OCI-LY3 (cell line): ENCODE measurements around the gene GNG10.
A peak's percentile ranks its signal among the peaks of the same experiment; 100 is the strongest.

Source experiments
- H2AFZ ChIP-seq: fragments of 200-600, 300-600 bp; shearing (Covaris generic); 2 replicates; pipeline ENCODE4 v1.6.0; 2014; ENCODE audit warnings: antibody characterized with exemption, low read depth, low read length
- H3K27ac ChIP-seq: fragments of 200-600, 300-600 bp; sonication (generic); 2 replicates; pipeline ENCODE4 v1.5.1; 2014; ENCODE audit warnings: mild to moderate bottlenecking, low read length, moderate library complexity, mixed read lengths
- H3K27me3 ChIP-seq: fragments of 200-600, 300-600 bp; sonication (generic); 2 replicates; pipeline ENCODE4 v1.6.1; 2014; ENCODE audit warnings: low read depth, low read length, mixed read lengths
- H3K36me3 ChIP-seq: fragments of 200-600, 300-600 bp; sonication (generic); replicated peaks from 2 replicates; pipeline ENCODE3; 2014; ENCODE audit warnings: low read depth, low read length, mixed read lengths
- H3K4me1 ChIP-seq: fragments of 300-600, 200-600 bp; sonication (generic); 2 replicates; pipeline ENCODE4 v1.6.1; 2014; ENCODE audit warnings: low read length, mixed read lengths
- H3K4me2 ChIP-seq: fragments of 200-600, 300-600 bp; sonication (generic); 2 replicates; pipeline ENCODE4 v1.6.1; 2014; ENCODE audit warnings: low read length, mixed read lengths
- H3K4me3 ChIP-seq: fragments of 300-600, 200-600 bp; sonication (generic); 2 replicates; pipeline ENCODE4 v1.5.1; 2014; ENCODE audit warnings: antibody characterized with exemption, mild to moderate bottlenecking, low read length, moderate library complexity
- H3K79me2 ChIP-seq: fragments of 300-600, 200-600 bp; shearing (Covaris generic); 2 replicates; pipeline ENCODE4 v1.6.1; 2014; ENCODE audit warnings: mild to moderate bottlenecking, low read length, mixed read lengths
- H3K9ac ChIP-seq: fragments of 300-600, 200-600 bp; shearing (Covaris generic); 2 replicates; pipeline ENCODE4 v1.6.0; 2014; ENCODE audit warnings: mild to moderate bottlenecking, low read length, moderate library complexity
- H3K9me3 ChIP-seq: fragments of 200-600, 300-600 bp; shearing (Covaris generic); 2 replicates; pipeline ENCODE4 v1.6.1; 2014; ENCODE audit warnings: low read length, mixed read lengths; ENCODE audit not compliant: insufficient read depth
- H4K20me1 ChIP-seq: fragments of 200-600, 300-600 bp; sonication (generic); 2 replicates; pipeline ENCODE4 v1.6.1; 2016; ENCODE audit warnings: low read length, mixed read lengths; ENCODE audit not compliant: insufficient read depth
- CTCF ChIP-seq: fragments of 200-600, 300-600 bp; sonication (generic); IDR thresholded peaks from 2 replicates; pipeline ENCODE4 v1.5.1; 2014; ENCODE audit warnings: antibody characterized with exemption, low read length, low read depth
- EZH2phosphoT487 ChIP-seq: fragments of 200-600 bp; shearing (Covaris generic); IDR thresholded peaks from 2 replicates; pipeline ENCODE4 v1.6.1; 2018; ENCODE audit warnings: antibody characterized with exemption, mixed run types, low read depth

GNG10 gene

GRCh38 chr9:111683392-111683791, 22.0 kb downstream of the GNG10 start:
- Histone ChIP-seq H3K4me3 (no peak overlapping the region), H4K20me1 (no peaks in the 10 kb centered on the region), H3K36me3 (peaks cover 2% of the 10 kb centered on the region), H3K4me2 (no peak overlapping the region), H3K79me2 (no peaks in the 10 kb centered on the region), H3K27ac (no peak overlapping the region), H3K4me1 (no peaks in the 10 kb centered on the region), H3K9me3 (no peaks in the 10 kb centered on the region), H3K27me3 (no peaks in the 10 kb centered on the region), H3K9ac (no peak overlapping the region), H2AFZ (no peak overlapping the region)
- TF ChIP-seq CTCF (no peak), EZH2phosphoT487 (no peak)

DNA sequence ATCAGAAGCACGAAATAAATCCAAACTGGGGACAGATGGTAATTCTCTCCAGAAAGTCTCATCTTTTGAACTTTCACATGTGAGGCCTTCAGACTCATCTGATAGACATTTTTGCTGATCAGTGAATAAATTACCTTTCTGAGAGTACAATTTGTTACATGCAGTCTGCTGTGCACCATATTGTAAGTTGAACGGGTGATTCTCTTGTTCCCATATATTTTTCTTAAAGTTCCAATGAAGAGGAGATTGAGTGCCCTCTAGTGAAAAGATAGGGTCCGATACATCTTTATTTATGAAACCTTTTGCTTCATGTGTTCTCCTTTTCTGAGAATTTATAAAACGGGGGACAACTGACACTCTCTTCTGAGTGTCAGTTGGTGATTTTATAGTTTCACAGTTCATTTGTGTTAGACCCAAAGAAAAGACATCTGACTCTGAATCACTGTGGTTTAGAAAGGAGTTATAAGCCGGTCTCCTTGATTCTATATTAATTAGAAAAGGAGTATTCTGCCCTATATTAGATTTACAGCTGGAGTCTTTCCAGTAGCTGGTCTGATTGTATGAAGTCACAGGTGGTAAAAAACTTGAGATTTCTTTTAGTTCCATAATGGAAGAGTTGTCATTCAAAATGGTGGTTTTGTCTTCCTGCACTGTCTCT, 30.4 kb downstream of the GNG10 start:
- no peaks in the 10 kb centered on the region for H3K9me3 ChIP-seq
- H3K9ac ChIP-seq, result no peak overlapping the region
- H3K4me1 ChIP-seq, result peaks cover 5% of the 10 kb centered on the region; the same call in 1 of the 2 replicates
- H2AFZ ChIP-seq, result no peak overlapping the region
- TF ChIP-seq EZH2phosphoT487 (no peak), CTCF (peak; percentile 69)
- no peak overlapping the region for H3K4me3 ChIP-seq
- no peaks in the 10 kb centered on the region for H4K20me1 ChIP-seq
- H3K27me3 ChIP-seq, result no peaks in the 10 kb centered on the region
- no peaks in the 10 kb centered on the region for H3K79me2 ChIP-seq
- no peaks in the 10 kb centered on the region for H3K36me3 ChIP-seq
- no peak overlapping the region for H3K27ac ChIP-seq
- H3K4me2 ChIP-seq, result peak overlapping the region; percentile 45

- H3K9ac ChIP-seq, result no peak overlapping the region
- no peak overlapping the region for H3K27ac ChIP-seq
- no peaks in the 10 kb centered on the region for H3K27me3 ChIP-seq
- H2AFZ ChIP-seq, result no peak overlapping the region
- H3K79me2 ChIP-seq, result no peaks in the 10 kb centered on the region
- TF ChIP-seq CTCF (no peak), EZH2phosphoT487 (no peak)
- H3K9me3 ChIP-seq, result no peaks in the 10 kb centered on the region
- peaks cover 3% of the 10 kb centered on the region; the same call in 1 of the 2 replicates for H3K4me1 ChIP-seq
- no peaks in the 10 kb centered on the region for H4K20me1 ChIP-seq
- H3K4me2 ChIP-seq, result no peak overlapping the region
- no peak overlapping the region for H3K4me3 ChIP-seq
- H3K36me3 ChIP-seq, result no peaks in the 10 kb centered on the region
These were observed 35.4 kb downstream of the GNG10 start for GRCh38 chr9:111696796-111697195.

DNA sequence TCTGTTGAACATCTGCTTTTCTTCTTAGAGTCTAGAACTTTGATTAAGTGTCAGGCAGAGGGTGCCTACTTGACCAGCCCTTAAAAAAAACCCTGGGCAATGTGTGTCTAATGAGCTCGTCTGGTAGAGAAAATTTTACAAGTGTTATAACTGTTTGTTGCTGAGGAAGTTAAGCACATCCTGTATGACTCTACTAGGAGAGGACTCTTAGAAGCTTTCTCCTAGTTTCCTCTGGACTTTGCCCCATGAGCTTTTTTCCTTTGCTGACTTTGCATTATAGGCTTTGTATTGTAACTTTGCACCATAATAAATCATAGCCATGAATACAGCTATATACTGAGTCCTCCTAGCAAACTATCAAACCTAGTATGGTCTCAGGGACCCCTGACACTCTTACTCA, 39.4 kb downstream of the GNG10 start:
- no peaks in the 10 kb centered on the region for H4K20me1 ChIP-seq

More for the DNA sequence above, 39.4 kb downstream of the GNG10 start:
- Histone ChIP-seq H3K36me3 (no peaks in the 10 kb centered on the region), H3K9ac (no peak overlapping the region), H3K4me2 (no peak overlapping the region), H3K4me1 (peaks cover 2% of the 10 kb centered on the region; the same call in 1 of the 2 replicates), H3K27me3 (no peaks in the 10 kb centered on the region), H3K27ac (no peak overlapping the region), H3K4me3 (no peak overlapping the region), H3K79me2 (no peaks in the 10 kb centered on the region), H3K9me3 (no peaks in the 10 kb centered on the region), H2AFZ (no peak overlapping the region)
- TF ChIP-seq CTCF (no peak), EZH2phosphoT487 (no peak)
